GM21786 (cell line): ENCODE measurements around the gene ZSCAN10.

Source experiments
- ATAC-seq: cut with Tn5 transposase; IDR thresholded peaks from one replicate; pipeline ENCODE4 v1.9.1; 2021; ENCODE audit not compliant: unreplicated experiment

ZSCAN10 gene

DNA sequence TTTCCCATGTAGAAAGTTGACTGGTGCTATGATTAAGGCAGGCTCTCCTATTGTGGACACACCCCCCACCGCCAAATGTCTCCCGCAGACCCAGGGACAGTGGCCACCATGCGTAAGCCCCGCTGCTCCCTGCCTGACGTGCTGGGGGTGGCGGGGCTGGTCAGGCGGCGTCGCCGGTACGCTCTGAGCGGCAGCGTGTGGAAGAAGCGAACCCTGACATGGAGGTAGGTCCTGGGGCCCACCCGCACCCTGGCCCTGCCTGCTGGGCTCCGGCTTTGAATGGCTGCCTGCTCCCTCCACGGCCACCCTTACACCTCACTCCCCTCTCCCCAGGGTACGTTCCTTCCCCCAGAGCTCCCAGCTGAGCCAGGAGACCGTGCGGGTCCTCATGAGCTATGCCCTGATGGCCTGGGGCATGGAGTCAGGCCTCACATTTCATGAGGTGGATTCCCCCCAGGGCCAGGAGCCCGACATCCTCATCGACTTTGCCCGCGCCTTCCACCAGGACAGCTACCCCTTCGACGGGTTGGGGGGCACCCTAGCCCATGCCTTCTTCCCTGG, 49.1 kb downstream of the ZSCAN10 start:
- ATAC-seq = no peak

DNA sequence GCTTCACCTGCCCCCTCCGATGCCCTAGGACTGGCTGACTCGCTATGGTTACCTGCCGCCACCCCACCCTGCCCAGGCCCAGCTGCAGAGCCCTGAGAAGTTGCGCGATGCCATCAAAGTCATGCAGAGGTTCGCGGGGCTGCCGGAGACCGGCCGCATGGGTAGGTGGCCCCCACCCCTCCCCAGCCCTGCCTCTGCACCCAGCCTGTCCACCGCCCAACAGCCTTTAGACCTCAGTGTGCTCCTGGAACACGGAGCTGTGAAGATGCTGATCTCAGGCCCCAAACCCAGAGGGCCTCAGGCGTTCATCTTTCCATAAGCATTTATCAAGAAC, 51.7 kb downstream of the ZSCAN10 start:
- no peak for ATAC-seq

DNA sequence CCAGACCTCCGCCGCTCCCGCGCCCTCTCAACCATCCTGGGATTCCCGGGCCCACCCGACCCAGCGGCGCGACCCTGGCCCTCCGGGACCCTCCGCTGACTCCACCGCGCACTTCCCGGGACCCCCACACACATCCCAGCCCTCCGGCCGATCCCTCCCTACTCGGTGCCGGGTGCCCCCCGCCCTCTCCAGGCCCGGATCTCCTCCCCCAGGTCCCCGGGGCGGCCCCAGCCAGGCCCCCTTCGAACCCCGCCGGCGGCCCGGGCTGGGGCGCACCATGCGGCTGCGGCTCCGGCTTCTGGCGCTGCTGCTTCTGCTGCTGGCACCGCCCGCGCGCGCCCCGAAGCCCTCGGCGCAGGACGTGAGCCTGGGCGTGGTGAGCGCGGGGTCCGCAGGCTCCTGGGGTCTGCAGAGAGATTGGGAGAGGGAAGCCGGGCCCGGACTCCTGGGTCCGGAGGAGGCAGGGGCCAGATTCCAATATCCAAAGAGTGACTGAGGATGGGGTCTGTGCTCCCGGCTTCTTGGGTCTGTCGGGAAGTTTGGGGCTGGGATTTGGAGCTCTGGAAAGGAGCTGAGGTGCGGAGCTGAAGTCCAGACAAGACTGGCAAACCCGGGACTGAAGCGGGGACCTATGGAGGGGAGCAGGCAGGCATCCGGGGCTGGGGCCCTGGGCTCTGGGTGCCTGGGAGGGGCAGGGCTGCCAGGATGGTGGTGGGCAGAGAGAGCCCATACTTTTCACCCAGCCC, 52.3 kb downstream of the ZSCAN10 start:
- ATAC-seq = no peak

GRCh38 chr16:3045758-3046640, 53.1 kb downstream of the ZSCAN10 start, which contains the start of gene MMP25:
Gene MMP25, plus strand, starts transcription at chr16:3046561. Its CDS starts 357 bp downstream, at chr16:3046918.
- no peak for ATAC-seq

GRCh38 chr16:3044708-3045107, 54.4 kb downstream of the ZSCAN10 start:
- ATAC-seq = no peak

DNA sequence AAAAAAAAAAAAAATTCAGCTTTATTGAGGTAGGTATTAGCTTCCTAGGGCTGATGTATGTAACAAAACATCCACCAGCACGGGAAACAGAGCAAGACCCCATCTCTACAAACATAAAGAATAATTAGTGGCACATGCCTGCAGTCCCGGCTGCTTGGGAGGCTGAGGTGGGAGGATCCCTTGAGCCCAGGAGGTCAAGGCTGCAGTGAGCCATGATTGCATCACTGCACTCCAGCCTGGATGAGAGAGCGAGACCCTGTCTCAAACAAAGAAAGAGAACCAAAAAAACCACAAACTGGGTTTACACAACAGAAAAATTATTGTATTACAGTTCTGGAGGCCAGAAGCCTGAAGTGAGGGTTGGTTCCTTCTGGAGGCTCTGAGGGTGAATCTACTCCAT, 56.7 kb downstream of the ZSCAN10 start:
- no peak for ATAC-seq

DNA sequence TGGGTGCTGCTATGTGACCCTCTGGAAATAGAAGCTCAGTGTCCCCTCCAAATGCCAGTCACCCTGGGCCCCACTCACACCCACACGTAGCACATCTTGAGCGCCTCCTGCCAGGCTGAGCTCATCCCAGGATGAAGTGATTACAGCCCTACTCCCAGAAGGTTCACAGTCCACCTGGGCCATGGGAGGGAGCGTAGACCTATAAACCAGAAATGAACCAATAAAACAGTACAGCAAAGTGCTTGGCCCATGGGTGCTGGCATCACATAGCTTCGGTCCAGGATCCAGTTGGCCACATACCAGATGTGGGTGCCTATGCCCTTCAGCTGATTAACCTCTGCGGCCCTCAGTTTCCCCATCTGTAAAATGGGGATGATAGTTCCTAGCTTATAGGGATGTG, 60.2 kb downstream of the ZSCAN10 start:
- ATAC-seq = no peak
